HG02588 (cell line): ENCODE data around the gene PRPF8.
"Not testable (repeated sequence)": the region's sequence is repeated elsewhere in the genome, so short reads cannot be mapped to it uniquely, and the experiment has no call there.

Experiments
- ATAC-seq: cut with Tn5 transposase; IDR thresholded peaks from one replicate; pipeline ENCODE4 v1.9.1; 2021; ENCODE audit warnings: mild to moderate bottlenecking, moderate library complexity; ENCODE audit not compliant: unreplicated experiment

PRPF8 gene

DNA sequence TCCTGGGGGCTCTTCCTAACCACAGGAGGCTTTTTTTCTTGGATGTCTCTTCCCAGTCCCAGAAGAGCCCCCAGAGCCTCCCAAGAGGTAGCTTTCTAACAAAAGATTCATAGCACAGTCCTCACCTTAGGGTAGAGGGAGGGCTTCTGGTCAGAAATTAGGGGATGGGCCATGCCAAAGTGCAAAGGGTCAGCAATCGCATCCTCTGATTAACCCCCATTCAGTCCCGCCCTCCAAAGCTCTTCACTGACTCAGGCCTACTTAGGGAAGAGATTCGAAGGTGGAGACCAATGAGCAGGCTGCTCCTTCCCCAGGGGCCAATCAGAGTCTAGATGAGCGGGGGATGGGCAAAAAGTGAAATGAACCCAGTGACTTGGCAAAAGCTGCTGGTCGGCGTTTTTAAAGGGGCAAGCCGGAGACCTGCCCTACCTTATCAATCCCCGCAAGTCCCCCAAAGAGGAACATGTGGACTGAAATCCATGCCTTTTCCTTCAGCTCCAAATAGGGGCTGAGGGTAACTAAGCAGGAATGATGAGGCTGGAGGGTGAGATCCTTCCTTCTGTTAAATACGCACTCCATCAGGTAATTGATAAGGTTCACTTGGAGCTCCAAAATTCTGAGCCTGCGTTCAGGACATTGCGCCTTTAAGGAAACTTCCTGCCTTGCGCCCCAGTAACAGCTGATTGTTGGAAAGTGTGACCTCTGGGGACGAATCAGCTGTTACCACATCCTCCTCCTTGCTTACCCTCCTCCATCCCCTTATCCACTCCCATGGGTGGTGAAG, 32.4 kb upstream of the PRPF8 start:
- peak; percentile 36 for ATAC-seq

DNA sequence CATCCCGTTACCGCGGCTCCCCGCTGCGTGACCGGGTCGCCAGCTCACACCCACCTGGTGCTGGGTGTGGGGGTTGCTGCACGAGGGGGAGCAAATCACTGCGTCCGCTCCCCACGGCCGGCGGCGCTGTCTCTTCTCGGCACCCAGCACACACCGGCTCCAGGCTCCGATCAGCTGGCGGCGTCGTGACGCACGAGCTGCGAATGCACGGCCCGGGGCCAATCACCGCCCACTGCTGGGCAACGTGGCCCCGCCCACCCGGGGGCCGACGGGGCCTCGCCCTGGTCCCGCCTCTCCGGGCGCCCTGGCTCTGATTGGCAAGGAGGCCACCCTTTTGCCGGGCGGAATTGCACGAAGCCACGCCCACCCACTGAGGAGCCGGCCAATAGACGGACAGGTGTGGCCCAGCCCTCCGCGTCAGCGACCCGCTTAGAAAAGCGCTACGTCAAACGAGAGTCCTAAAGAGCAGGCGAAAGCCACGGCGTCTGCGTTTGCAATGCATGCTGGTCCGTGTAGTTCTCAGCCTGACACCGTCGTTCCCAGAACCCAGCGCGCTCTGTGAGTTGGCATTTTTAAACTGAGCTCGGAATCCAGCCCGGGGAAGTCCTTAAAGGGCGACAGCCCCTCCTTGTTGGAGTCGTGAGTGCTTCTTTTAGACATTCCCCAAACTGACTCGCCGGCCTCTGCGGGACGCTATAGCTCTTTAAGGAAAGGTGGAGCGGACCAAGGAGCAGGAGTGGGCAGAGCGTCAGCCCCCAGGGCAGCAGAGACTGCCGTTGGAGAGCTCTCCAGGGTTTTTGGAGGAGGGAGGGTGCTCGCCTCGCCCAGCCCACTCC, 31.6 kb upstream of the PRPF8 start:
- ATAC-seq, result peak; percentile 71

DNA sequence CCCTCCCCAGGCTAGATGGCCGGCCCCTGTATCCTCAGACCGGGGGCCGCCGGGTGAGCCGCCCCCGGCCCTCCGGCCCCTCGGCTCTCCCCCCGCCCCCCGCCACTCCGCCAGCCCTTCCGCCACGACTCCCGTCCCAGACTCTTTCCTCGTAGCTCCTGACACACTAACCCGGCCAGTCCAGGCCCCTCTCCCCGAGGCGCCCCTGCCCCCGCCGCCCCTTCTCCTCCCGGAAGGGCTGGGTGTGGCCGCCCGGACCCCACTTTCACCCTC, 31.1 kb upstream of the PRPF8 start:
- no peak for ATAC-seq

DNA sequence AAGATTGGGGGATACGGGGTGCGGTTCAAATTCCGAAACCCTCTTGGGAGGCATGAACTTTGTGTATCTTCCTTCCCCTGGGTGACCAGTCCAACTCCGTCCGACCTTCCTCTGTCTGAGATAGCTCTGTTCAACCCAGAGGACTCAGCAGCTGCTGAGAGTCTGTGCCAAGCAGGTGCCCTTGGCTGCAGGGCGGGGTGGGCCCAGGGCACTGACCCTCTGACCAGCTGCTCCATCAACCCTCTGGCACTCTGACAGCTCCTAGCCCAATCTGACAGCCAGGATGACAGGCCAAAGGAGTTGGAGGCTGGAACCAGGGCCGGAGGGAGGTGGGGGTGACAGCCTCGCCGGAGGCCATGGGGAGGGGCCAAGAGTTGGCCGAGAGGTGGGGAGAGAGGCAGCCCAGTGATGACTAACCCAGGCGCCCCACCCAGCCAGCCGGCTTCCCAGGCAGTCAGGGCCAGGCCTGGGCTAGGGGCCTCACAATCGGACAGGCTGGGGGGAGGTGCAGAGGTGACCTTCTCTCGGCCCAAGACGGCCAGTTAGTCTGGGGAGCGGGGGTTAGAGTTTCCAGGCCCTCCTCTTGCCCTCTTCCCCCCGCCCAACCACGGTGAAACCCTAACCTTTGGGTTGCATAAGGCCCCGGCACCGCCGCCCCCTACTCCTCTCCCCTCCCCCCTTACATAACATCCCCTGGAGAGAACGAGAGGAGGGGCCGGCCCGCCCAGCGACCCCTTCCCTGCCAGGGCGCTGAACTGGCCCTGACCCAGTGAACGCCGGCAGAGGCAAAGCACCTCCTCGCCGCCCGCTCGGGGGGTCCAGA, 30.5 kb upstream of the PRPF8 start:
- ATAC-seq, result no peak

DNA sequence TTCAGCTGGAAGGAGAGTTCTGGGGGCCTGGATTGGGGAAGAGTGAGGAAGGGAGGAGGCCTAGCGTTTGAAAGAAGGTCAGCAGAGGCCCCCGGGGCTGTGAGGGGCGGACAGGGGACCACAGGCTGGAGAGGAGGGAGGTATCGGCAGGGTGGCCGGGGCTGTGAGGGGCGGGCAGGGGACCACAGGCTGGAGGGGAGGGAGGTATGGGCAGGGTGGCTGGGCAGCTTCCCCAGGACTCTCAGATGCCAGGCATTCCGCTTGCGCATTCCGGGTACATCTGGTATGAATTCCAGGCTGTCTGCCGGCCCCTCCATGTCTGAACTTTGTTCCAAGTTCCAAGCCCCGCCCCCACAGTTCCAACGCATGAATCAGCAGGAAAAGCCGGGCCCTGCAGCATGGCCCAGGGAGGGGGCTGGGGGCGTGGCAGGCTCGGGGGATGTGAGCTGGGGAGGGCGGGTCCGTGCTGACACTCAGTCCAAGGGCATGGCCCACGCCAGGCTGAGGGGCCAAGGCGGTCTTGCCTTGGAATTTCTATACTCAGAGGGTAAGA, 29.8 kb upstream of the PRPF8 start:
- ATAC-seq, result no peak

DNA sequence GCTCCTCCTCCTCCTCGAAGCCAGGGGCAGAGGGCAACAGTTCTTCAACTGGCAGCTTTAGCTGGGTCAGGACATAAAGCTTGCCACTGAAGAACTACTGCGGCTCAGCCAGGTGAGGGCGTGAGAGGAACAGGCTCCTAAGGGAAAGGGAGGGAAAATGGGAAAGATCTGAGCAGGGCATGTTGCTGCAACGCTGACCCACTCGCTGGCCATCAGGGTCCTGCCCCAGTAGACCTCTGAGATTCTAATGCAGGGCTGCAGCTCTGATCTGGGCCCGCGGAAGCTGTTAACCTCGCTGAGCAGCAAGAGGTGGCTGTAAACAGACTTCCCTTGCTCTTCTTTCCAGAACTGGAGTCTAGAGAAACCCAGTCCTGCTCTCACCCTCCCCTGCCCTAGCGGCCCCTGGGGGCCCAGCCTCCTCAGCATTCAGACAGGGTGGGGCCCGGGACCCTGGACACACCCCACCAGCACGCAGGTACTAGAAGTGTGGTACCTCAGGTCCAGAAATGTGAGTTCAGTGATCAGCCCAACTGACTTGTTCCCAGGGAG, 29.3 kb upstream of the PRPF8 start:
- ATAC-seq, result no peak

DNA sequence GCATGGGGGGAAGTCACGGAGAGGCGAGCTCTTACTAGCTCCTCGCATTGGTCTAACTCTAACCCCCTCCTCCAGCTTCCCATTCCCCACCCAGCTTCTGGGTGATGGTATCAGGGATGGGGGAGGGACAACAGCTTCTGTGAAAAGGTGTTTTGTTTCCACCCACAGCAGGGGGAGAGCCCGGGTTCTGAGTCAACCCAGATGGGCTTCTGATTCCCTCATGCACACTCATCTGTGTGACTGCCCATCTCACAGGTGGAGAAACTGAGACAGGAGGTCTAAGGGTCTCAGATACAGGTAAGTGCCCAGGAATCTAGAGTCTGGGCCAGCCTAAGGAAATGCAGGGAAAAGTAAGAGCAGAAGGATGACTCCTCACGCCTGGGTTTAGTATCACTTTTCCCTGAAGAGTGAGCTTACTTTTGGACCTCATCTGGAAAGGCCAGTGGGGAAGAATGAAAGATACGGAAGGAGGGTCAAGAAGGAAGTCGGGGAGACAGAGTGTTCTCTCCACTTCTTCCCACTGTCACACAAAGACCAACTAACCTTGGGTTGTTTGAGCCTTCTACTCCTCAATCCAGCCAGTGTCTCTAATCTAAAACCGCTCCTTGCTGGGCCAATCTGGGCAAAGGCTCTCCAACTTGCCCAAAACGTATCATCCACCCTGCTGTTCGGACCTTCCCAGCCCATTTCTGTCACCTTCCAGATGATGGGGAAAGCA, 28.7 kb upstream of the PRPF8 start:
- ATAC-seq, result no peak

DNA sequence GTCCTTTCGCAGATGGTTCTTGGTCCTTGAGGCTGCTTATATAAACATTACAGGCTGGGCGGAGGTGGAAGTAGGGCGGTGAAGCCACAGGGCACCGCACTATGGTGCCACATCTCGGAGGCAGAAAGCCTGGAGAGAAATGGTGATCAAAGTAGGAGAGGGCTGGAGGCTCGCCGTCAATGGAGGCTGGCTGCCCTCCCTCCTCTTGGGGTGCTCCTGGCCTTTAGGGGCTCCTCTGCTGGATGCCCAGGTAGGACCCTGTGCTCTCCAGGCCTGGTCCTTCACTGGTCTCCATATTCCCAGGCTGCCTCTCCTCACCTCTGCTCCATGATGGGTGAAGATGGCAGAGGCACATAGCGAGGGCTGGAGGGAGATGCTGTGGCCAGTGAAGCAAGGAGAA, 27.6 kb upstream of the PRPF8 start:
- no peak for ATAC-seq

DNA sequence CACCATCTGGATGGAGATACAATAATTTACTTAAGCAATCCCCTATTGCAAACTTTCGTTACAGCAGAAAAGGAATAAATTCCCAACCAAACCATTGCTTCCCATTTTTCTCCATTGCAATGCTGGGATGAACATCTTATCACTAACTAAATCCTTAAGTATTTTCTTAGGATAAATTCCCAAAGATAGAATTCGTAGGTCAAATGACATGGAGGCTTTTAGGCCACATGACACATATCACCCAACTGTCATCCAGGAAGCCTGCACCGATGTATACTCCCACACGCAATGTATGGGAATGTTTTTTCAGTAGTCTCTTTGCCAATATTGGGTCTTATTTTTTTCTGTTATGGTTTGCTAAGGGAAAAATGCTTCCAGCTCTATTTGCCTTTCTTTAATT, 27.1 kb upstream of the PRPF8 start:
- no peak for ATAC-seq

DNA sequence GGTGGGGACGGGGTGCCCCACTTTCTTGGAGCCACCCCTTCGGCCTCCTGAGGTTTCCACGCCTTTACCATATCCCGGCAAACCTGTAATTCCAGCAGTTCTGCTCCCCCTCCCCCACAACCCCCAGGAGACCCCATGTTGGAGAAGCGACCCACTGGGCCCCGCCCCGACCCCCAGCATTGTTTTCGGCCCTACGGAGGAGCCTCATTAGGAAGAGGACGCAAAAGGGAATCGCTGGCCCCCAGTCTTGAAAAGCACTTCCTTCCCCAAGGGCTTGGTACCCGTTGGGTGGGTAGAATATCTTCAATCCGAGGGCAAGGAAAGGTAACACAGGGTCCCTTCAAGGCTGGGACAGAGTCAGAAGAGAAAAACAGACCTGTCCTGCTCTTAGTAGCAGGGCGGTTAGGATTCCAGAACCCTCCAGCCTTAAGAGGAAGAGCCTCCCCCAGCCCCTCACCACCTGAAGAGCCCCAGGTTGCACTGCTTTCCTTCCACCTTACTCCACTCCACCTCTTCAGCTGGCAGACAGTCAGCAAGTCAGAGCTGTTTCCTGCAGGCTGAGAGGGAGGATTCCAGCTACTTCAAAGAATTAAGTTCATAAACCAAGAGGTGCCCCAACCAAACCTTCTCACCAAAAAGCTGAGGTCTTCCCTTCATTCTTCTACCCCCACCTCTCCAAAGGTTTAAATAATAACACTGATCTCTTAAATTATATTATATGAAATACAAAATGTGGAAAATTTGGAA, 26.3 kb upstream of the PRPF8 start:
- no peak for ATAC-seq

DNA sequence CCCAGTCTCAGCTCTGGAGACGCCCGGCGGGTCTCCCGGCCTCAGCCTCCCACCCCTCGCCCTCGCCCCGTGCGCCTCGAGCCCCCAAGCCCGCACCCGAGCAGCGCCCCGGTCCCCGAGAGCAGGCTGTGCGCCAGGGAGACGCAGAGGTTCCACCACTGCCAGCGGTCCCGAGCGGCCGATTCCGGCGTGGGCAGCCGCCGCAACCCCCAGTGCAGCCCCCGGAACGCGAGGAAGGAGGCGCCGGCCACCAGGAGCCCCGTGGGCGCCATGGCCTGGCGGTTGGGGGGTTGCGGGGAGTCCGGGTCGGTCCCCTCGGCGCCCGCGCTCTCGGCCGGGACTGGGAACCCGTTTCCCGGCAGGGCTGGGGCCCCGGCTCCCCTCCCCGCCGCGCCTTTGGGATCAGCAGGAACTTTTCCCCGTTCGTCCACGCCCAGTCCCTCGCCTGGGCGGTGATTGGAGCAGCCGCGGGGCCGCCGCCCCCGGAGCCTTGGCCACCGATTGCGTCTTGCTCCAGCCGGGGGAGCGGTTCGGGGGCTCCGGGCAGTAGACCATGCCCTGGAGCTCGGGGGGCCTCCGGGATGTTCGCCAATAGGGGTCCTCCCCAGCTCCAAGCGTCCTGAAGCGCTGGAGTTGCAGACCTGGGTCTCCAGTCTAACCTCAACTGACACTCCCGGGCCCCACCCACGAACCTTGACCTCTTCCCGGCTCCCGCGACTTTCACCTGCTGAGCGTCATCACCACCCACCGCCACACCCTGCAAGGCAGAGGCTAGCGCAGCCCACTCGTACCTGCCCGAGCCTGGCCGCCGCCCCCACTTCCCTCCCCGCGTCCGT, 25.5 kb upstream of the PRPF8 start, which contains the start of gene TLCD2:
Gene TLCD2 (minus strand): TSS at position 407 of the 836 bp plus-strand sequence. CDS start 135 bp downstream, at position 272.
- no peak for ATAC-seq

DNA sequence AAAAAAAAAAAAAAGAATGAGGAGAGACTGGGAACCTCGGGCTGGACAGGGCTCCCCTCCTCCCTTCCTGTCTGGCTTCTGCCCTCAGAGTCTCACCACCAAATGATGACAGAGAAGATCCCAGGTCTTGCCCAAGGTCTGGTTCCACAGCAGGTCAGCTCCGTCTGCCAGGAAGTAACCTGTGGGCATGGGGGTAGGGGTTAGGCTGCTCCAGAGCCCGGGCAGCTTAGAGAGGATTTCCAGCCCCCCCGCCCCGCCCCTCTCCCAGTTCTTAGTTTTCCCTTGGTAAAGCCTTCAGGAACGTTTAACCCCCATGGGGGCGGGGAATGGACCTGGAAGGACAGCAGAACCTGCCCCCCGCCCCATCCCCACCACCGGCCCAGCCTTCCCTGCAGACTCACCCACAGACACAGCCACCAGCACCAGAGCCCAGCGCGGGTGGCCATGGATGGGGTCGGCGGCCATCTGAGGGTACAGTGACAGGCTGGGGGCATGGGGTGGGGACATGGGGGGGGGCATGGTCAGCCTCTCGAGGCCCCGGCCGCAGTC, 24.8 kb upstream of the PRPF8 start:
- no peak for ATAC-seq

DNA sequence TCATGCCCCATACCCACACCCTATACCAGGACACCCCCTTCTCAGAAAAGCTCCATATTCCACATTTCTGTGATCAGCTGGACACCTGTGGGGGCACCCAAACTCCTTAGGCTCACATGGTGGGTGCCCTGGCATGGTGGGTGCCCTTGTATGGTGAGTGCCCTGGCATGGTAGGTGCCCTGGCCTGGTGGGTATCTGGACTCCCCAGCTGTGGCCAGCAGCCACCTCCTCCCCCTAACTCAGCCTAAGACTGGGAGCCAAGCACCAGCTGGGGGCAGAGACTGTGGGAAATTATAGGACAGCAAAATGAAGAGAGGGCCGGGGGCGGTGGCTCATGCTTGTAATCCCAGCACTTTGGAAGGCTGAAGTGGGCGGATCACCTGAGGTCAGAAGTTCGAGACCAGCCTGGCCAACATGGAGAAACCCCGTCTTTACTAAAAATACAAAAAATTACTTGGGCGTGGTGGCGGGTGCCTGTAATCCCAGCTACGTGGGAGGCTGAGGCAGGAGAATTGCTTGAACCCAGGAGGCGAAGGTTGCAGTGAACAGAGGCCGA, 24.2 kb upstream of the PRPF8 start:
- not testable (repeated sequence) for ATAC-seq

DNA sequence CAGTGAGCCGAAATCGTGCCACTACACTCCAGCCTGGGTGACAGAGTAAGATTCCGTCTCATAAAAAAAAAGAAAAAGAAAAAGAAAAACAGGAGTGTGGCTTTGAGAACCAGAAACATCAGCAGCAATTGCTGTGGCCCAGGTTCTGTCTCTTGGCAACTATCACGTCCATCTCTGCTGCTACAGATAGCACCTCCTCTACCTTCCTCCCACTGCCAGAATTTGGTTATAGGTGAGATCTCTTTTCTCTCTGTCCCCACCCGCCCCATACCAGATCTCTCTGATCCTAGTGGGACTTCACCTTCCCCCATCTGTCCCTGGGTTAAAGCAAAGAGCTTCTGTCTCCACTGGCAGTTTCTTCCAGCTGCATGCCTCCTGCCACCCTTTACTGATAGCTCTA, 22.4 kb upstream of the PRPF8 start:
- no peak for ATAC-seq

DNA sequence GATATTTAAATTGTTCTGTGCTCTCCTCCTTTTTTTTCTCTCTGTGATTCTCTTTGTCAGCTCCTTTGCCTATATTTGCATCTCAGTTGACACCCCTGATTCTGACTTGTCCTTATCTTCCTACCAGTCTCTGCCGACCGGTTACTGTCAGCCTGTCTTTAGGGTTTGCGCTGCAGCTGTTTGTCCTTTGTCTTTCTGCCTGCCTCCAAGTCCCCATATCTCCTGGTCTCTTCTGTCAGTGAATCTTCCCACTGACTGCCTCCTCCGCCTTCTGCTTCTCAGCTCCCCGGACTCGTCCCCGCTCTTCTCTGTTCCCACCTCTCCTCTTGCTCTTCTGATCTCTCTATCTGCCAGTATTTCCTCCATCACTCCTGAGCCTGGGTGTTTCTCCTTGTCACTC, 20.3 kb upstream of the PRPF8 start:
- ATAC-seq, result no peak

DNA sequence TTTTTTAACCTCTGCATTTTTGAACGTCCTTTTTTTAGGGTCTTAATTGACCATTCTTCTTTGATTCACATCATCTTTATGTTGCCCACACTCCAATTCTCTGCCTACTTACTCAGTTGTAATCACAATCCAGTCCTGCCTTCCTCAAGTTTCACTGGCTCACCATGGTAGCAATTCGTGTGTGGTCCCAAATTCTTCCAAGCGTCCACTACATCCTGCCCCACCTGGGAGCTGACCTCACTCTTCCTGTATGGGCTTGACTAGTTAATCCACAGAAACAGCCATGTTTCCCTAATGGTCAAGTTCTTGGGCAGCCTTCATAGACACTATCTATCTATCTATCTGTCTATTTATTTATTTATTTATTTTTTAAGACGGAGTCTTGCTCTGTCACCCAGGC, 18.4 kb upstream of the PRPF8 start:
- ATAC-seq, result no peak

DNA sequence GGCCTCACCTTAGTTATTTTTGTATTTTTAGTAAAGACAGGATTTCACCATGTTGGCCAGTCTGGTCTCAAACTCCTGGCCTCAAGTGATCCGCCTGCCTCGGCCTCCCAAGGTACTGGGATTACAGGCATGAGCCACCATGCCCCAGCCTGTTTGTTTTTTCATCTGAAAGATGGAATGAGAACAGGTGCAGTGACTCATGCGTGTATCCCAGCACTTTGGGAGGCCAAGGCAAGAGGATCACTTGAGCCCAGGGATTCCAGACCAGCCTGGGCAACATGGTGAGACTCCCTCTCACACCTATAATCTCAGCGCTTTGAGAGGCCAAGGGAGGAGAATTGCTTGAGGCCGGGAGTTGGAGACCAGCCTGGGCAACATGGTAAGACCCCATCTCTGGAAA, 15.2 kb upstream of the PRPF8 start:
- not testable (repeated sequence) for ATAC-seq

DNA sequence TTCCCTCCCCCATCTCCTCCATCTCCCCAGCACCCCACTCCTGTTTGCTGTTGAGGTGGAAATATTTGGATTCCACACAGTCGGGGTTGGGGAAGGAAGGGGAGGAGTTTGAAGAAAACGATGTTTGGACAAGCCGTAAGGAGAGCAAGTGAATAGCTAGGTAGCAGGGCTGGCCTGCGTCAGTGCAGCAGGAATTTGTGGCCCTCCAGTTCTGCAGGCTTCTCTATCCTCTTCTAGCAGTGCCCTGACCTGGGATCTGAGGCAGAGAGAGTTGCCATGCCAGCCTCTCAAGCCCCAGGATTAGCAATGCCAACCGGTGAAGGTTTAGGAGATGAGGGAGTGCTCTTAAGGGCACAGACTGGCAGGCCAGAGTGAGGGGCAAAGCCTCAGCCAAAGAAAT, 13.0 kb upstream of the PRPF8 start:
- ATAC-seq, result no peak
